Endothelial cell of umbilical vein (primary cell): ENCODE measurements around the gene STK10.

Experiments
- CTCF ChIP-seq, 2 donors: IDR thresholded peaks; 1 replicate in 1 of 2; 2 replicates in 1 of 2; pipeline ENCODE4 v1.5.1; 2011; ENCODE audit warnings: low read length in 2 of 2, mild to moderate bottlenecking in 2 of 2, moderate library complexity in 2 of 2, control low read depth in 1 of 2, inconsistent platforms in 1 of 2, low read depth in 1 of 2; ENCODE audit not compliant: insufficient read depth in 1 of 2; ENCODE audit errors: extremely low read depth in 1 of 2
- EZH2 ChIP-seq: IDR thresholded peaks from 2 replicates; pipeline ENCODE4 v1.6.1; 2012; ENCODE audit warnings: borderline replicate concordance, low read depth, mild to moderate bottlenecking, moderate library complexity, low read length, inconsistent platforms; ENCODE audit not compliant: severe bottlenecking
- POLR2A ChIP-seq: IDR thresholded peaks from 2 replicates; pipeline ENCODE4 v1.6.1; 2012; ENCODE audit warnings: low read depth, mild to moderate bottlenecking, control low read depth, low read length
- POLR2AphosphoS5 ChIP-seq: IDR thresholded peaks from 2 replicates; pipeline ENCODE4 v1.6.1; 2012; ENCODE audit warnings: low read depth, mild to moderate bottlenecking, control low read depth, low read length, moderate library complexity; ENCODE audit not compliant: insufficient read depth

GRCh38 chr5:172074896-172075295 is 113.1 kb downstream of the STK10 start:
- TF ChIP-seq CTCF (IDR thresholded peaks at IDR 0.05; ENCODE audit: extremely low read depth in 1 of 2, insufficient read depth in 1 of 2, low read depth in 1 of 2, low read length in 2 of 2) (no peak), POLR2A (no peak), POLR2AphosphoS5 (no peak), EZH2 (no peak)
